Measurements from ENCODE around the gene DOC2A.

Gene DOC2A

DNA sequence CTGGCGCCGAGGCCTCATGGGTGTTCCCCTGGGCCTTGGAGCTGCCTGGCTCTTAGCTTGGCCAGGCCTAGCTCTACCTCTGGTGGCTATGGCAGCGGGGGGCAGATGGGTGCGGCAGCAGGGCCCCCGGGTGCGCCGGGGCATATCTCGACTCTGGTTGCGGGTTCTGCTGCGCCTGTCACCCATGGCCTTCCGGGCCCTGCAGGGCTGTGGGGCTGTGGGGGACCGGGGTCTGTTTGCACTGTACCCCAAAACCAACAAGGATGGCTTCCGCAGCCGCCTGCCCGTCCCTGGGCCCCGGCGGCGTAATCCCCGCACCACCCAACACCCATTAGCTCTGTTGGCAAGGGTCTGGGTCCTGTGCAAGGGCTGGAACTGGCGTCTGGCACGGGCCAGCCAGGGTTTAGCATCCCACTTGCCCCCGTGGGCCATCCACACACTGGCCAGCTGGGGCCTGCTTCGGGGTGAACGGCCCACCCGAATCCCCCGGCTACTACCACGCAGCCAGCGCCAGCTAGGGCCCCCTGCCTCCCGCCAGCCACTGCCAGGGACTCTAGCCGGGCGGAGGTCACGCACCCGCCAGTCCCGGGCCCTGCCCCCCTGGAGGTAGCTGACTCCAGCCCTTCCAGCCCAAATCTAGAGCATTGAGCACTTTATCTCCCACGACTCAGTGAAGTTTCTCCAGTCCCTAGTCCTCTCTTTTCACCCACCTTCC lies 23.3 kb downstream of the DOC2A start:
- no peak for DNase-seq

DNA sequence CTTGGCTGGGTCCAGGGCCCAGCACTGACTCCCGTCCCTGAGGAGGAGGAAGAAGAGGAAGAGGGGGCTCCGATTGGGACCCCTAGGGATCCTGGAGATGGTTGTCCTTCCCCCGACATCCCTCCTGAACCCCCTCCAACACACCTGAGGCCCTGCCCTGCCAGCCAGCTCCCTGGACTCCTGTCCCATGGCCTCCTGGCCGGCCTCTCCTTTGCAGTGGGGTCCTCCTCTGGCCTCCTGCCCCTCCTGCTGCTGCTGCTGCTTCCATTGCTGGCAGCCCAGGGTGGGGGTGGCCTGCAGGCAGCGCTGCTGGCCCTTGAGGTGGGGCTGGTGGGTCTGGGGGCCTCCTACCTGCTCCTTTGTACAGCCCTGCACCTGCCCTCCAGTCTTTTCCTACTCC lies 23.9 kb downstream of the DOC2A start:
- DNase-seq = no peak

DNA sequence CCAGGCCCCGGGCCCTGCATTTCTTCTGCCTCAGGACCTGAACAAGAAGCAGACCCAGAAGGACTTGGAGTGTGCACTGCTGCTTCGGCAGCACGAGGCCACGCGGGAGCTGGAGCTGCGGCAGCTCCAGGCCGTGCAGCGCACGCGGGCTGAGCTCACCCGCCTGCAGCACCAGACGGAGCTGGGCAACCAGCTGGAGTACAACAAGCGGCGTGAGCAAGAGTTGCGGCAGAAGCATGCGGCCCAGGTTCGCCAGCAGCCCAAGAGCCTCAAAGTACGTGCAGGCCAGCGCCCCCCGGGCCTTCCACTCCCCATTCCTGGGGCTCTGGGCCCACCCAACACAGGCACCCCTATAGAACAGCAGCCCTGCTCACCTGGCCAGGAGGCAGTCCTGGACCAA lies 24.6 kb downstream of the DOC2A start:
- DNase-seq = no peak

- DNase-seq = no peak
Measured at GRCh38 chr16:29985271-29985811, 25.5 kb downstream of the DOC2A start.

DNA sequence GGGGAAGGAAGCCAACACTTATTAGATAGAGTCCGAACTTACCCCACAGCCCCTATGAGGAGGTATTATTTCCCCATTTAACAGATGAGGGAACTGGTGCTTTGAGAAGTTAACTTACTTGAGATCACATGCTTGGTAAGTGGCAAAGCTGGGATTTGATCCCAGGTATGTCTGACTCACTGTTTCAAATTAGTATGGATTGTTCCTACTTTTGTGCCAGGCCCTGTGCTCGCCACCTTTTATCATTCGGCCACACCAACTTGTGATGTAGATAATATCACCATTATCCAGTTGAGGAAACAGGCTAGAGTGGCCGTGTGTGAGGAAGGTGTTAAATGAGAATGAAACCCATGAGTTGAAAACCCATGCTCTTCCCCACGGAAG lies 26.1 kb downstream of the DOC2A start:
- no peak for DNase-seq

DNA sequence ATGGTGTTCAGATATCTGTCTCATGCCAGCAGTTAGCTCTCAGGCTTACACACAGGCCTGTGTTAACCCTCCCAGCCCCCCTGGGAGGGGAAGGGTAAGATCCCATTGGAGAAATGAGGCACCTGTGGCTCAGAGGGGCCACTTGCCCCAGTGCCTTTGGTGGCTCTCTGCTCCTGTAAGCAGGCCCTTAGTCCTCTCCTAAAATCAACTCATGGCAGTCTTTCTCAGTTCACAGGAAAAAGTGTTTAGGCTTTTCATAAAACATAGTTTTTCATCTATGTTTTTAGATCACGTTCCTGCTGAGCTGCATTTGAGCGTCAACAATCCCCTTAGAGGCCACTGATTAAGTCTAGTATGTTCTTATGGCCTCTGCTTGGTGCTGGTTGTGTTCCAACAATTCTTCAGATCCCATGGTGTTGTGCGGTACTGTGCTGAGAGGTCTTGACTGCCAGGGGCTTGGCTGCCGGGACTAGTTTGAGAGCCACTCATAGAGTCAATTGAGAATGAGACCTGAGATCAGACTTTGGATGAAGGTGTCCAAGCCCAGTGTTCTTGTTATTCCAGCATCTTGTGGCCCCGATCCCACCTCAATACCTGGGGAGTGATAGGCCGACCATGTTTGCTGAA lies 26.6 kb downstream of the DOC2A start:
- DNase-seq = no peak

- no peak for DNase-seq
Measured at GRCh38 chr16:29983420-29984136, 27.2 kb downstream of the DOC2A start.

DNA sequence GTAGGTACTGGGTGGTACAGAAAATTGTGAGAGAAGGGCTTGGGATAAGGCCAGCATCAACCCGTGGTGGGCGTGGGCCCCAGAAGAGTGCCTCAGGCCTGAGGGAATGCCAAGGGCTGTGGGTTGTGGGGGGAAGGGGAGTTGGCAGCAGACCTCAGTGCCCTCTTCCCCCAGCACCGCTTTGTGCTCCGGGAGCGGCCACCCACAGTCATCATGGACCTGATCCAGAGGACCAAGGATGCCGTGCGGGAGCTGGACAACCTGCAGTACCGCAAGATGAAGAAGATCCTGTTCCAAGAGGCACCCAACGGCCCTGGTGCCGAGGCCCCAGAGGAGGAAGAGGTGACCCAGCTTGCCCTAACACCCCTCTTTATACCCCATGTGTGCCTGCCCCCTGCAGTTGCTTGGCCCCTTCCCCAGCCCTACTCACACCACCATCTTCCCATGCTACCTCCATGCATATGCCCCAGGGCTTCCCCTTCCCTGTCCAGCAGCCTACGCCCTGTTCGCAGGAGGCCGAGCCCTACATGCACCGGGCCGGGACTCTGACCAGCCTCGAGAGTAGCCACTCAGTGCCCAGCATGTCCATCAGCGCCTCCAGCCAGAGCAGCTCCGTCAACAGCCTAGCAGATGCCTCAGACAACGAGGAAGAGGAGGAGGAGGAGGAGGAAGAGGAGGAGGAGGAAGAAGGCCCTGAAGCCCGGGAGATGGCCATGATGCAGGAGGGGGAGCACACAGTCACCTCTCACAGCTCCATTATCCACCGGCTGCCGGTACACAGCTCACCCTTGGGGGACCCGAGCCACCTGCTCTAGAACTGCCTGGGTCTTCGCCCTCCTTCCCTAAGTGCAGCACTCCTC lies 28.0 kb downstream of the DOC2A start:
- DNase-seq = no peak

DNA sequence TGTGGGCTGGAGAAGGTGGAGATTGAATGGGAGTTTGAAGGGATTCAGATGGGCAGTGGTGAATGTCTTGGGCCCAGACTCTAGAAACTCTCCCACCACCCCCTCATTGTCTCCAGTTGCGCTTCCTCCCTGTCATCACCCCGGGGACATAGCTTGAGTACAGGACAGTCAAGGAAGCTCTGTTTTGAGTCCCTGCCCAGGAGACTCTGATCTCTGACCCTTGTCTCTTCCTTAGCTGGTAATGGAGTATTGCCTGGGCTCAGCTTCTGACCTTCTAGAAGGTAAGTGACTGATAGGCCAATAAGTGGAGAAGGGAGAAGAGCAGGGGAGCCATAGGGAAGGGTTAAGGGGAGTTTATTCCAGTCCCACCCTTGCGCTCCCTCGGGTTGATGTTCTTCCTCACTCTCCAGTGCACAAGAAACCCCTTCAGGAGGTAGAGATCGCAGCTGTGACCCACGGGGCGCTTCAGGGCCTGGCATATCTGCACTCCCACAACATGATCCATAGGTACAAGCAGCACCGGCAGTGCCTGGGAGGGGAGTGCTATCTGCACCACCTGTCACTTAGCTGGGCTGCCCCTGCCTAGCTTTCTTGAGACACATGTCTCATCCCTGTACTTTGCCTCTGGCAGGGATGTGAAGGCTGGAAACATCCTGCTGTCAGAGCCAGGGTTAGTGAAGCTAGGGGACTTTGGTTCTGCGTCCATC lies 32.1 kb downstream of the DOC2A start:
- DNase-seq = no peak

- no peak for DNase-seq
Measured at GRCh38 chr16:29978081-29978480, 32.7 kb downstream of the DOC2A start.

GRCh38 chr16:29977063-29977825 lies 33.6 kb downstream of the DOC2A start:
- no peak for DNase-seq

DNA sequence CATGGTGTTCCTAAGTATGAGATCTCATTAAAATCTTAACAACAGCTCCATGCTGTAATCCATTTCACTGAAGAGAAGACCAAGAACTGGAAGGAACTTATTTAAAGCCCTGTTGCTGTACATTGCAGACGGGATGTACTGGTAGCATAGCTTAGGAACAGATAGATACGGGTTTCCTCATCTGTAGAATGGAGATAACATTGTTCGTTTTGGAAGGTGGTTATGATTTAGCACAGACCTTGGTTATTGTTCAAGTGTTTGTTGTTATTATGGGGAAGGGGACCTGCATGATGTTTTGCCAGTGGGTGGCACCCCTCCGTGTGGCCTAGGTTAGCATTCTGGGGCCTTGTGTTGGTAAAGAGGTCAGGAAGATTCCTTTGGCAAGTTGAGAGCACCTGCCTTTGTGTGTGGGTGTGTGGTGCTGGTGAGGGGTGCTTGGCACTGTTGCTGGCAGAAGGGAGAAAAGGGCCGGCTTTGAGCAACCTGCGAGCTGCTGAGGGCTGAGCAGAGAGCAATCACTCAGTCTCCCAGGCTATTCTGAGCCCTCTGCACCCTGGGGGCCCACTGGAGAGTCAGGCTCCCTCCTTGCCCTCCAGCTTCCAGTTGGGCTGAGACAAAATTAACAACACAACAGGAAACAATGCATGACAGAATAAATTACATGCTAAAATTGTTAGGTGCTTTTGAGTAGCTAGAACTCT lies 34.9 kb downstream of the DOC2A start:
- no peak for DNase-seq

GRCh38 chr16:29975134-29975538 lies 35.7 kb downstream of the DOC2A start:
- DNase-seq = no peak

GRCh38 chr16:29974291-29975133 lies 36.3 kb downstream of the DOC2A start:
- DNase-seq = peak; percentile 15

GRCh38 chr16:29973384-29974246 lies 37.2 kb downstream of the DOC2A start, which contains the start of gene TAOK2:
Gene TAOK2, plus strand, starts transcription at chr16:29973868. Its CDS starts 3,905 bp downstream, at chr16:29977773.
- peak; percentile 99 for DNase-seq

- no peak for DNase-seq
Measured at GRCh38 chr16:29972992-29973383, 37.8 kb downstream of the DOC2A start.

GRCh38 chr16:29972500-29972899 lies 38.3 kb downstream of the DOC2A start:
- no peak for DNase-seq

GRCh38 chr16:29971304-29971703 lies 39.5 kb downstream of the DOC2A start:
- DNase-seq = no peak

DNA sequence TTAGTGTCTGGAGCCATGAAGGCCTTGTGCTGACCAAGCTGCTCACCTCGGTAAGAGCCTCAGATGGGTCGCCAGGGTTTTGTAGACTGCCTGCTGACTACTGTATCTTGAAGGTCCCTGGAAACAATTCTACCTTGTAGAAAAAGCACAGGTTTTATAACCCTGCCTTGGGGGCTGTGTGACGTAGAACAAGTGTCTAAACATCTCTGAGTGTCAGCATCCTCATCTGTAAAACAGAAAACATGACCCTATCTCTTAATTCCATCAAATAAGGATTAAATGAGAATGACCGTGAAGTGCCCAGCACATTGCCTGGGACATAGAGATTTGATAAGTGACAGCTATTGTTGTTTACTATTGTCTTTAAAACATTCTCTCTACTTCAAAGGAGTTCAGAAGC lies 42.6 kb downstream of the DOC2A start:
- no peak for DNase-seq

All from retina (tissue), 1 donor.